AML-193 (cell line): ENCODE data around the gene TRIM44.
"Not testable (repeated sequence)": the region's sequence is repeated elsewhere in the genome, so short reads cannot be mapped to it uniquely, and the experiment has no call there.

Experiments
- DNase-seq, 2 experiments: peaks; one replicate each; lab custom pipeline; 2025; lab: John Stamatoyannopoulos, UW

The TRIM44 gene

GRCh38 chr11:35753573-35753972 is 91.0 kb downstream of the TRIM44 start:
- not testable (repeated sequence) for DNase-seq

- DNase-seq = not testable (repeated sequence)
Observed at GRCh38 chr11:35759951-35760350, 97.4 kb downstream of the TRIM44 start.

- no peak for DNase-seq
Observed at GRCh38 chr11:35761899-35762298, 99.3 kb downstream of the TRIM44 start.

GRCh38 chr11:35763301-35763700 is 100.7 kb downstream of the TRIM44 start:
- no peak for DNase-seq

GRCh38 chr11:35763765-35764164 is 101.2 kb downstream of the TRIM44 start:
- DNase-seq = no peak

- DNase-seq = no peak
Observed at GRCh38 chr11:35764417-35764816, 101.8 kb downstream of the TRIM44 start.

- no peak for DNase-seq
Observed at GRCh38 chr11:35765211-35765610, 102.6 kb downstream of the TRIM44 start.

- no peak for DNase-seq
Observed at GRCh38 chr11:35766651-35767050, 104.1 kb downstream of the TRIM44 start.

- not testable (repeated sequence) for DNase-seq
Observed at GRCh38 chr11:35770425-35770824, 107.8 kb downstream of the TRIM44 start.

GRCh38 chr11:35771722-35772121 is 109.1 kb downstream of the TRIM44 start:
- DNase-seq = no peak

GRCh38 chr11:35777241-35777640 is 114.7 kb downstream of the TRIM44 start:
- DNase-seq = not testable (repeated sequence)

GRCh38 chr11:35778943-35779342 is 116.4 kb downstream of the TRIM44 start:
- DNase-seq = not testable (repeated sequence)

- no peak for DNase-seq
Observed at GRCh38 chr11:35779409-35779808, 116.8 kb downstream of the TRIM44 start.

- no peak for DNase-seq
Observed at GRCh38 chr11:35780951-35781860, 118.6 kb downstream of the TRIM44 start.

GRCh38 chr11:35781861-35782470 is 119.4 kb downstream of the TRIM44 start:
- no peak for DNase-seq

GRCh38 chr11:35783809-35784208 is 121.2 kb downstream of the TRIM44 start:
- no peak for DNase-seq

- no peak for DNase-seq
Observed at GRCh38 chr11:35784699-35785098, 122.1 kb downstream of the TRIM44 start.

- no peak for DNase-seq
Observed at GRCh38 chr11:35785287-35786167, 123.0 kb downstream of the TRIM44 start.

GRCh38 chr11:35786188-35786587 is 123.6 kb downstream of the TRIM44 start:
- DNase-seq = no peak

GRCh38 chr11:35787013-35787504 is 124.5 kb downstream of the TRIM44 start:
- DNase-seq = no peak

GRCh38 chr11:35787626-35788025 is 125.1 kb downstream of the TRIM44 start:
- DNase-seq = no peak
